GM21381 (cell line): ENCODE results near the gene LIG3.
"Not testable (repeated sequence)": the region's sequence is repeated elsewhere in the genome, so short reads cannot be mapped to it uniquely, and the experiment has no call there.

ENCODE experiments used
- ATAC-seq: cut with Tn5 transposase; IDR thresholded peaks from one replicate; pipeline ENCODE4 v1.9.1; 2021; ENCODE audit warnings: mild to moderate bottlenecking, moderate library complexity; ENCODE audit not compliant: unreplicated experiment

Gene LIG3

GRCh38 chr17:34998205-34998604, 17.9 kb downstream of the LIG3 start:
- no peak for ATAC-seq

DNA sequence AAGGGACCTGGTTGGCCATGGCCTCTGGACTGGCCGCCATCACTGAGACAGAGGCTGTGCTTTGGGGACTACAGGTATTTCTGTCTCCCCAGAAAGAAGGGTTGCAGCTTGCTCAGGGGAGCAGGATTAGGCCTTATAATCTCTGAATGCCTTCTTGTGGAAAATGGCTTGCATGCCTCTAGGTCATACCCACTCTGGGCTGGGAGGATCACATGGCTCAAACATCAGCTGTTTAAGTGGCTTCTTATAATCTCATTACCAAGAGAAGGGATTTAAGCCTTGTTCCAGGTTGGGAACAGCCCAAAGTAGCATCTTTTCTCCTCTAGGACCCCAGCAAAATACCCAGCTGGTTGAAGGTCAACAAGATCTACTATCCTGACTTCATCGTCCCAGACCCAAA, 19.1 kb downstream of the LIG3 start:
- no peak for ATAC-seq

GRCh38 chr17:35000965-35001364, 20.7 kb downstream of the LIG3 start:
- ATAC-seq = not testable (repeated sequence)

GRCh38 chr17:35001549-35001948, 21.2 kb downstream of the LIG3 start:
- no peak for ATAC-seq

- no peak for ATAC-seq
Observed at GRCh38 chr17:35002876-35003551, 22.7 kb downstream of the LIG3 start.

DNA sequence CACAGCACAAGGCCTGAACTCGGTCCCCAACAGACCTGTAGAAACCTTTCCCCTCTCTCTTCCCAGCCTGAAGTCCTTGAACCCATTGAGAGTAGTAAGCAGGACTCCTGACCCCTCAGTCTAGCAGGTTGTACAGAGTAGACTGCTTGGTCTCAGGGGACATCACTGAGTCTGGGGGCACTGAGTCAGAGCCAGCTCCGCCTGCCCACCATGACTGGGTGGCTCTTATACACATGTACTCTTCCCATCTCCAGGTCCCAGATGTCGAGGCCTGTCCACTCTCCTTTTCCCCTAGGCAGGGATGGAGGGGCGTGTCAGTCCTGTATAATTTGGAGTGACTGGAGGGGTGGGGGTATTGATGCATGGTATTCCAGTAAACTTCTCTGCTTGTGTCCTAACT, 23.5 kb downstream of the LIG3 start:
- no peak for ATAC-seq

GRCh38 chr17:35006345-35006744, 26.0 kb downstream of the LIG3 start:
- no peak for ATAC-seq

- ATAC-seq = no peak
Observed at GRCh38 chr17:35006961-35007360, 26.6 kb downstream of the LIG3 start.

DNA sequence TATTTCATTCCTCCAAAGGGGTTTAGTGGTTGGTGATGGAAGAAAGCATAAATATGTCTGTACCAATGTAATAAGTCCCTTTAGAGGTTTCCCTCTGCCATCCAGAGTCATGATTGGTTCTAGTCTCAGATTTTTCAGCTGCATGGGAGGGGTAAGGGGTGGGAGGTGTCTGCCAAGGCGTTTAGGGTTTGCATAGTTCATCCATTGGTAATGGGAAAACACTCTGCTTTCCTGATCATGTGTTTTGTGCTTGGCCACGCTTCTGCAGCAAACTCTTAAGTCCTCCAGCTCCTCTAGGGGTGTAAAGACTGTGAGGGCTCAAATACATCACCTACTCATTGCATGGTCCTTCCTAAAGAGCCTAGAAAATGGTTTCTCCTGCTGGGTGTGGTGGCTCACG, 29.8 kb downstream of the LIG3 start:
- ATAC-seq = no peak

DNA sequence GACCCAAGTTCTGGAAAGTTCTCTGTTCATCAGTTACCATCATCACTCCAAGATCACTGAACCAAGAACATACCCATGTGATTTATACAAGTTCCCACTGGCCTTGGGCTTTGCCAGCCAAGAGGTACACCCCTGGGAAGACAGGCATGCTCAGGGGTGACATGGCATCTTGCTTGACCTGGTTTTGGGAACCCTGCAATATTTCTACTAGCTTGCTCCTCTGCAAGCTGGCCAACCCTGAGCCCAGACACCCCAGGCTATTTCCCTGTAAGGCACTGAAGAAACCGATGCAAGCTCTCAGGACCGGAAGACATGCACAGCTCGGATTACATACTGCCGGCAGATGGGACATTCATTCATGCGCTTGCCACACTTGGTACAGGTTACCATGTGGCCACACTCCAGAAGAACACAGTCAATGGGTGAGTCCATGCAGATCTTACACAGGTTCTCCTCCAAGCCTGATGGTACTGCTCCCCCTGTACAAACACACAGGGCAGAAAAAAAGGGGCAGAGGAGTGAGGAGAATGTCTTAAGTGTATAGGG, 31.4 kb downstream of the LIG3 start:
- no peak for ATAC-seq

GRCh38 chr17:35016369-35016768, 36.1 kb downstream of the LIG3 start:
- no peak for ATAC-seq

DNA sequence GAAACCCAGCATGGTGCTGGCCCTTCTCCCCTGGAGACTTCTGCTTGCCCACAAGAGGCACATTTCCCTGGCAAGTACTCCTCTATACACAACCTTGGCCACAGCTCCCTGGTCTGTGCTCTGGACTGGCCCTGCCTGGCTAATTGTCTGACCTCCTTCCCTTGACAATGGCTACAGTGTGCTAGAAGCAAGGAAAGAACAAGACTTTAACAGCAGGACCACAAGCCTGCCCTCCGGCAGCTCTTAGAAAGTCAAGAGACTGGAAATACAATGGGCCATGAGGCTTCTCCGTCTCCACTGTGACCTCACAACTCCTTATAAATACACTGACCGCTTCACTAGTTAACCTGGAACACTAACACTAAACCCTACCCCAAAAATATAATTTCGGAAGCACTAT, 36.7 kb downstream of the LIG3 start:
- ATAC-seq = no peak

GRCh38 chr17:35018814-35019213, 38.5 kb downstream of the LIG3 start:
- no peak for ATAC-seq

DNA sequence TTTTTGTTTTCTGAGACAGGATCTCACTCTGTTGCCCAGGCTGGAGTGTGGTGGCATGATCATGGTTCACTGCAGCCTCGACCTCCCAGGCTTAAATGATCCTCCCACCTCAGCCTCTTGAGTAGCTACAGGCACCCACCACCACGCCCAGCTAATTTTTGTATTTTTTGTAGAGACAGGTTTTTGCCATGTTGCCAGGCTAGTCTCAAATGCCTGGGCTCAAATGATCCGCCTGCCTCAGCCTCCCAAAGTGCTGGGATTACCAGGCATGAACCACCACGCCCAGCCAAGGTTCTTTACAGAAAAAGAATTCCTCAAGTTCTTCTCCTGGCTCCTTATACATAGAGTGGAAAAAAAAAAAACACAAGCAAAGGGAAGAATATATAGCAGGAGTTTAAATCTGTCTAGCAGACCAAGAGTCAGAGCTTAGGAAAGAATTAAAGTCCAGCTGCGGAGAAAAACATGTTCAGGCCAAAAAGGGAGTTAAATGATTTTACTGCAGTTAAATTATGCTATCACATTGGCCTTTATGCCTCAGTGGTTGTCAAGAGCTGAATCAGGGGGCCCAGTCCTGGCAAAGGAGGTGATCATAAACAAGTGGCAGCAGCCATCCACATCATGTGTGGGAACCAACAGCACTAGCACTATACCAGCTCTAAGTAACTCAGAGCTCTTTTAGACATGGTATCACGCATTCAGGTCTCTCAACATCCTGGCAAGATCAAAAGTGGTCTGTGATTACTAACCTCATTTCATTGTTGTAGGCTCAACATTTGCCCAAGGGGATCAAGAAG, 39.3 kb downstream of the LIG3 start:
- ATAC-seq = no peak

- no peak for ATAC-seq
Observed at GRCh38 chr17:35021520-35022380, 41.4 kb downstream of the LIG3 start.

- ATAC-seq = peak; percentile 82
Observed at GRCh38 chr17:35022536-35023063, 42.3 kb downstream of the LIG3 start.

DNA sequence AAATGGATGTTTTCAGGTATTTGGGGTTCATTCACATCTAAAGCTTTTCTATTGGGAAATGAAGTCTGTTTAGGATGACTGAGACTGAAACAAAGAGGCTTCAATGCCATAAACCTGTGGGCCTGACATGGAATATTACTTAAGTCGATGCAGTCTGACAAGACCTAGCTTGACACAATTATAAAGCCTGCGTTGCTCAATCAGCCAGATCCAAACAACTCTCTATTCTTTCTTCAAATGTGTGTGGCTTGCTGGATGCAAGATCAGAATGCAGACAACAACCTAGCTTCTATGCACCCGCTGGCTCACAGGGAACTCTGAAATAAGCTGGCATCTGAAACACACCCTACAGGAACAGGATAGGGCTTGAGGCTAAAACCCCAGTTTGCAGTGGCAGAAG, 43.2 kb downstream of the LIG3 start:
- ATAC-seq = no peak

DNA sequence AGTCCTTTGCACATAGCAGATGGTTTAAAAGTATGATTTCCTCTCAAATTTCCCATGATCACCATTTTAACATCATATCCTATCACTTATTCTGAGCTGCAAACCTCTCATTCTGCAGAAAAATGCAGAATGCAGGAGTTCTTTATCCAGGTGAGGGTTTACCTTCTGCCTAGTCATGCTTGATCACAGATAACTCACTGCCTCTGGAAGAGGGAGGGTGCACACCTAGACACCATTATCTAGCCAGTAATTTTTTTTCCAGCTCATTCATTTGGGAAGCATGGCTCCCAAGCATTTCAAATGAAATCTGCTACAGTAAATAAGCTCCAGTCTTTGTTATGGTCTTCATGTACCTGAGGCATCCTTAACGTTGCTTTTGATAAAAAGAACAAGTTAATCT, 45.2 kb downstream of the LIG3 start:
- ATAC-seq = no peak

DNA sequence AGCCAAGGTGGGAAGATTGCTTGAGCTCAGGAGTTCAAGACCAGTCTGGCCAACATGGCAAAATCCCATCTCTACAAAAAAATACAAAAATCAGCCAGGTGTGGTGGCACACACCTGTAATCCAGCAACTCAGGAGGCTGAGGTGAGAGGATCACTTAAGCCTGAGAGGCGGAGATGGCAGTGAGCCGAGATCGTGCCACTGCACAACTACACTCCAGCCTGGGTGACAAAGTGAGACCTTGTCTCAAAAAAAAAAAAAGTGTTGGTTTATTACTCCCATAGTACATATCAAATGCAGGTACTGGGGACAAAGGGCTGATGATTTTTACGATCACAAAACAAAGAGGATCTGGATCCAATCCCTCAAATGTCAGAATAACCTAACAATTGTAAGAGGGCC, 47.8 kb downstream of the LIG3 start:
- ATAC-seq = not testable (repeated sequence)

GRCh38 chr17:35028531-35029262, 48.4 kb downstream of the LIG3 start:
- no peak for ATAC-seq
